Osteoblast (primary cell): ENCODE measurements around the gene TBKBP1. TPM values are rescaled to one million over a fixed set of nuclear protein-coding genes. Genes with fewer than 3 reads are reported as not detected.
A peak's percentile ranks its signal among the peaks of the same experiment; 100 is the strongest.
"Not testable (repeated sequence)": the region's sequence is repeated elsewhere in the genome, so short reads cannot be mapped to it uniquely, and the experiment has no call there.

Experiments
- DNase-seq: peaks from one replicate; pipeline ENCODE4 v3.0.0; 2011; ENCODE audit warnings: low spot score, mixed read lengths; ENCODE audit not compliant: insufficient read length; ENCODE audit errors: missing footprints
- H2AFZ ChIP-seq: 2 replicates; pipeline ENCODE4 v1.6.0; 2011; ENCODE audit warnings: mild to moderate bottlenecking, low read length
- H3K27ac ChIP-seq: 2 replicates; pipeline ENCODE4 v1.5.1; 2011; ENCODE audit warnings: mild to moderate bottlenecking, low read depth, low read length, moderate library complexity
- H3K27me3 ChIP-seq: 2 replicates; pipeline ENCODE4 v1.6.0; 2012; ENCODE audit warnings: mild to moderate bottlenecking, control low read depth, inconsistent platforms, low read length, moderate library complexity; ENCODE audit not compliant: insufficient read depth
- H3K36me3 ChIP-seq: 2 replicates; pipeline ENCODE4 v1.5.1; 2011; ENCODE audit warnings: mild to moderate bottlenecking, low read length, control low read depth, moderate library complexity; ENCODE audit not compliant: insufficient read depth
- H3K4me1 ChIP-seq: 2 replicates; pipeline ENCODE4 v1.5.1; 2011; ENCODE audit warnings: mild to moderate bottlenecking, low read length, control low read depth, moderate library complexity; ENCODE audit not compliant: insufficient read depth
- H3K4me2 ChIP-seq: 2 replicates; pipeline ENCODE4 v1.6.0; 2011; ENCODE audit warnings: mild to moderate bottlenecking, low read length; ENCODE audit not compliant: insufficient read depth
- H3K4me3 ChIP-seq: fragments of 200-600 bp; sonication (generic); 3 replicates; pipeline ENCODE4 v1.5.1; 2012; ENCODE audit warnings: mild to moderate bottlenecking, low read length, inconsistent platforms; ENCODE audit not compliant: insufficient read depth
- H3K79me2 ChIP-seq: 2 replicates; pipeline ENCODE4 v1.6.0; 2012; ENCODE audit warnings: mild to moderate bottlenecking, low read length, control low read depth, inconsistent platforms; ENCODE audit not compliant: insufficient read depth
- H3K9me3 ChIP-seq: 2 replicates; pipeline ENCODE4 v1.5.1; 2011; ENCODE audit warnings: low read depth, low read length, control low read depth
- H4K20me1 ChIP-seq: 2 replicates; pipeline ENCODE4 v1.6.0; 2012; ENCODE audit warnings: mild to moderate bottlenecking, low read length, control low read depth; ENCODE audit not compliant: insufficient read depth
- CTCF ChIP-seq: IDR thresholded peaks from 2 replicates; pipeline ENCODE4 v1.5.1; 2011; ENCODE audit warnings: mild to moderate bottlenecking, low read depth, low read length, moderate library complexity; ENCODE audit errors: extremely low read depth
- total RNA-seq: library from RNA; depleted of rRNA; stranded (reverse); fragments of >200 nt; gene quantifications from 2 replicates; pipeline ENCODE4 v1.2.3, GENCODE V29; 2012

TBKBP1 gene
- total RNA-seq, 1 donor = 11.9 TPM

- DNase-seq = no peak
- peaks cover 56% of the 10 kb centered on the region for H3K27me3 ChIP-seq
These were observed 44.2 kb downstream of the TBKBP1 start for GRCh38 chr17:47738178-47738577.

GRCh38 chr17:47739150-47739549 is 45.2 kb downstream of the TBKBP1 start:
- no peaks in the 10 kb centered on the region for H3K4me1 ChIP-seq
- no peak overlapping the region for H3K27ac ChIP-seq
- no peak overlapping the region for H2AFZ ChIP-seq
- peak; percentile 15 for DNase-seq
- H3K4me2 ChIP-seq = no peak overlapping the region
- H4K20me1 ChIP-seq = no peaks in the 10 kb centered on the region
- no peak overlapping the region for H3K4me3 ChIP-seq
- H3K27me3 ChIP-seq = peaks cover 55% of the 10 kb centered on the region
- no peaks in the 10 kb centered on the region for H3K79me2 ChIP-seq
- no peaks in the 10 kb centered on the region for H3K36me3 ChIP-seq
- no peaks in the 10 kb centered on the region for H3K9me3 ChIP-seq
- no peak for TF ChIP-seq CTCF

More at GRCh38 chr17:47738178-47738577, 44.2 kb downstream of the TBKBP1 start:
- Histone ChIP-seq H3K4me1 (no peaks in the 10 kb centered on the region), H3K27ac (no peak overlapping the region), H3K36me3 (no peaks in the 10 kb centered on the region), H3K79me2 (no peaks in the 10 kb centered on the region), H2AFZ (no peak overlapping the region), H4K20me1 (no peaks in the 10 kb centered on the region), H3K4me3 (no peak overlapping the region), H3K4me2 (no peak overlapping the region), H3K9me3 (no peaks in the 10 kb centered on the region)
- TF ChIP-seq CTCF = no peak

DNA sequence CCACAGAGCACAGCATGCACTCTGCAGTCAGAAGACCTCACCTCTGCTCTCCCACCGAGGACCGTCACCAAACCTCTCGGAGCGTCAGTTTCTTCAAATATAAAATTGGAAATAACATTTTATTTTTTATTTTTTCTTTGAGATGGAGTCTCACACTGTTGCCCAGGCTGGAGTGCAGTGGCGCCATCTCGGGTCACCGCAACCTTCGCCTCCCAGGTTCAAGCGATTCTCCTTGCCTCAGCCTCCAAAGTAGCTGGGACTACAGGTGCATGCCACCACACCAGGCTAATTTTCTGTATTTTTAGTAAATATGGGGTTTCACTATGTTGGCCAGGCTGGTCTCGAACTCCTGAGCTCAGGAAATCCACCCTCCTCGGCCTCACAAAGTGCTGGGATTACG is 46.0 kb downstream of the TBKBP1 start:
- DNase-seq, H3K79me2 ChIP-seq, H2AFZ ChIP-seq, H3K27ac ChIP-seq, H4K20me1 ChIP-seq, H3K4me3 ChIP-seq, H3K4me2 ChIP-seq, H3K36me3 ChIP-seq, H3K4me1 ChIP-seq, H3K9me3 ChIP-seq: not testable (repeated sequence)
- peaks cover 56% of the 10 kb centered on the region for H3K27me3 ChIP-seq

- Histone ChIP-seq H3K79me2 (no peaks in the 10 kb centered on the region), H3K4me3 (no peak overlapping the region), H4K20me1 (no peaks in the 10 kb centered on the region), H3K36me3 (no peaks in the 10 kb centered on the region), H3K9me3 (no peaks in the 10 kb centered on the region), H3K27ac (no peak overlapping the region), H3K4me2 (no peak overlapping the region), H3K27me3 (peaks cover 57% of the 10 kb centered on the region), H2AFZ (no peak overlapping the region), H3K4me1 (no peaks in the 10 kb centered on the region)
- peak; percentile 45 for DNase-seq
- TF ChIP-seq CTCF = no peak
These were observed 47.3 kb downstream of the TBKBP1 start for GRCh38 chr17:47741109-47741792.
